Stimulated activated CD4-positive, alpha-beta T cell treated with anti-CD3 and anti-CD28 coated beads, TNF-alpha, amount 100 ng/mL, for 1 hour (primary cell): ENCODE measurements around the gene ZNF334.

ENCODE experiments used
- DNase-seq, 3 donors: peaks; one replicate each; pipeline ENCODE4 v3.0.0-alpha.2; 2020; ENCODE audit warnings: low read depth in 3 of 3, low spot score in 1 of 3

The ZNF334 gene

DNA sequence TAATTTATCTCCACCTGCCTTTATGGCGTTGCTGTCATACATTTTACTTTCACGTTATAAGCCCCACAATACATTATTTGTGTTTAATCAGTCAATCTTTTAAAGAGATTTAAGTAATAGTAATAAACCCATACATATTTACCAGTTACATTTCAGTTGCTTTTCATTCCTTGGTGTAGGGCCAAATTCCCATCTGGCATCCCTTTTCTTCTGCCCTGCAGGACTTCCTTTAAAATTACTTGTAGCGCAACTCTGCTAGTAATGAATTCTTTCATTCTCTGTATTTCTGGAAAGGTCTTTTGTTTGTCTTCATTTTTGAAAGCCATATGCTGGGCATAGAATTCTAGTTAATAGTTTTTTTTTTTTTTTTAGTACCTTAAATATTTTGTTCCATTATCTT, 24.9 kb downstream of the ZNF334 start:
- DNase-seq, result no peak

DNA sequence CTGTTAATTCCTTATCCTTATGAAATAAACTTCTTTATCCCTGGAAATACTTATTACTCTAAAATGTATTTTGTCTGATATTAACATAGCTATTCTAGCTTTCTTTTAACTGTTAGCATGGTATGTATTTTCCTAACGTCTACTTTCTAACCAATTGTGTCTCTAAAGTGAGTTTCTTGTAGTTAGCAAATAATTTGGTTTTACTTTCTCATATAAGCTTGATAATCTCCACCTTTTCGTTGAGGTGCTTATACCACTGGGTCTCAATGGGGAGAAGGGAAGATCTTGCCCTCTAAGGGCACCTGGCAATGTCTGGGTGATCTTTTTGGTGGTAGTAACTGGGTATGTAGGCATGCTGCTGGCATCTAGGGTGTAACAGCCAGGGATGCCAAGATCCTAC, 25.7 kb downstream of the ZNF334 start:
- no peak for DNase-seq

DNA sequence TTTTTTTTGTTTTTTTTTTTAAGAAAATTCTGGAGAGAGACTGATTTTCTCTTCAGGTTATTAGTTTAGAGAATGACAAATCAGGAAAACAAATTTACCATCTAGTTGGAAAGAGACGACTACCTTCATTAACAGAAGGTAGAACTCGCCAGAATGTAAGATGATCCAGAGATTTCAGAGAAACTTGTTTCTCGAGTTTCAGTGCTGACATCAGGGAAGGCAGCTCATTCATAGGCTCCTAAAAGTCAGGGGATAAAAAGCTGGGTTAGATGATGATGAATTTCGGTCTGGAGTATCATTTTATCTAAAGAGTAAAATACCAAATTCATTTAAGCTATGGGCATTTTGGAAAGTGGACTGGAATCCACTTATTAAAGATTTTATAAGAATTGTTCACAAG, 27.9 kb downstream of the ZNF334 start:
- no peak for DNase-seq

DNA sequence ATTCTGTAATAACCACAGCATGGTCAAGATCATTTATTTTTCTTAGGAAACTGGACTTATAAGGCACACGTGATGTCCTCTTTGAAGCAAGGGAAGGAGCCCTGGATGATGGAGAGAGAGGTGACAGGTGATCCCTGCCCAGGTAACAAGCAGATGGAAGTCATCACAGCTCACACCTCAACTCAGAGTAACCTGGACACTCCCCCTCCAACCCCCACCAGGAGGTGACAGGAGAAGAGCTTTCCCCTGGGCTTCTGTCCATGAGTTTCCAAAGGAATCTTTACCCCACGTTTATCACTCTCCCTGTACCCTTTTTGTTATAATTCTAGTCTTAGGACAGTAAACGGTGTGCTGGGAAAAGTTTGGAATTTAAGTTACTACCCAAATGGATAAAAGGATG, 28.4 kb downstream of the ZNF334 start:
- no peak for DNase-seq

DNA sequence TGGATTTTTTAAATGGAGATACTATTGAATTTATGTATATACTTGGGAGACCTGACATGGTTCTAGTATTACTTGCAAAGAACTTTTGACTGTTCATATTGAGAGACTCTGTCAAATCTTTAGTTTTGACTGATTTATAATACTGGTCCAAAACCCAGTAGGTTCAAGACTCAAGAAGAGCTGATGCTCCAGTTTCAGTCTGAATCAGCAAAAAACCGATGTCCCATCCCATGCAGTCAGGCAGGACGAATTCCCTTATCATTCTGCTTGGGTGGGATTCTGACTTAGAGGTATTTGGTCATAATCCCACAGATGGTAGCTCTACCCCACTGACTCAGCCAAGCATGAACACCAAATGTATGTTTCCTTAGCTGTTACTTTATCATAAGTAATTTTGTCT, 29.5 kb downstream of the ZNF334 start:
- DNase-seq, result no peak

DNA sequence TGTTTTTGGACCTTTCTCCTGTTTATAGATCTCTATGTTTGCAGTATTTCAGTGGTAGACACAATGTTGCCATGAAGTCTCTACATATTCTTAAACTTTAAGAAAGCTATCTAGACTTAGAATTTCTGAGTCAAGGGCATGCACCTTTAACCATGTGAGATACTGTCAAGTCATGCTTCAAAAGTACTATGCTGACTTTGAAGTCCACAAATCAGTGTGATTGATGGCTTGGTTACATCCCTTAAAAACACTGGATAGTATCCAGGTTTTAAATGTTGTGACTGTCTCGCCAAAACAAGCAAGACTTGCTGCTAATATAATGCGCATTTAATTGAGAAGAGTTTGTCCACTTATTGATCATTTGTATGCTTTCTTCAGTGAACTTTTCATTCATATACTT, 30.5 kb downstream of the ZNF334 start:
- no peak for DNase-seq

DNA sequence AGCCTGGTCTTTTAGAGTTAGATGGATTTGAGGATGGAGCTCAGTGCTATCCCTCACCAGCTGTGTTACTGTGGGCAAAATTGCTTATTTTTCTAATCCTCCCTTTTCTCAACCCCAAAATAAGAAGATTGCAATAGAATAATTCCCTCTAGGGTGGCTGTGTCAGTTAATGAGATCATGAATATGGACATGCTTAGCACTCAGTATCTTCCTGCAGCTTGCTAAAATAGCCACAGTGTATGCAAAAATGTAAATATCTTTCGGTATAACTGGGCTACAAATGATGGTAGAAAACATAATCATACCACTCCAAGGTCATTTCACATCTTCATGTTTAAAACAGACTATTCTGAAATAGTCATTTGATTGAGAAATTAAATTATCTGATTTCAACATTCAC, 35.7 kb downstream of the ZNF334 start:
- no peak for DNase-seq

DNA sequence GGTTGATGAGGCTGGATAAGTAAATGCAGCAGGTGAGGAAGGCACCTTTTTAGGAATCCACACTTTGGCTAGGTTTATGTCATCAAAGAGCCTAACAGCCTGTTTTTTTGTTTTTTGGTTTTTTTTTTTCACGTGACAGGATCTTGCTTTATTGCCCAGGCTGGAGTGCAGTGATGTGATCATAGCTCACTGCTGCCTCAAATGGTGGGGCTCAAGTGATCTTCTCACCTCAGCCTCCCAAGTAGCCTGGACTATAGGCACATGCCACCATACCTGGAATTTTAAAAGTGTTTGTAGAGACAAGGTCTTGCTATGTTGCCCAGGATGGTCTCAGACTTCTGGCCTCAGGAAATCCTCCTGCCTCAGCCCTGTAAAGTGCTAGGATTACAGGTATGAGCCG, 36.1 kb downstream of the ZNF334 start:
- DNase-seq, result no peak

DNA sequence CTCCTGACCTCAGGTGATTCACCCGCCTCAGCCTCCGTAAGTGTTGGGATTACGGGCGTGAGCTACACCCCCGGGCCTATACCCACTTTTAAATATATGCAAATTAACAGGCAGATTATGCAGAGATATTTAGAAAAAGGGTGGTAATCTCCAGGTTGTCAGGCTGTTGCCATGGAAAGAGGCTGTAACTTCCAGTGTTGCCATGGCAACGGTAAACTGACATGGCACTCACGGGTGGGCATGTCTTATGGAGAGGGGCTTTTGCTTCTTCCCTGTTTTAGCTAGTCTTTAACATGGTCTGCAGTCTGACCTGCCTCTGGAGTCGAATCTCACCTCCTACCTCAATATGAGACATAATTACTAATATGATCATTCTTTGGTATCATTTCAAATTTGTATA, 44.9 kb downstream of the ZNF334 start:
- no peak for DNase-seq

DNA sequence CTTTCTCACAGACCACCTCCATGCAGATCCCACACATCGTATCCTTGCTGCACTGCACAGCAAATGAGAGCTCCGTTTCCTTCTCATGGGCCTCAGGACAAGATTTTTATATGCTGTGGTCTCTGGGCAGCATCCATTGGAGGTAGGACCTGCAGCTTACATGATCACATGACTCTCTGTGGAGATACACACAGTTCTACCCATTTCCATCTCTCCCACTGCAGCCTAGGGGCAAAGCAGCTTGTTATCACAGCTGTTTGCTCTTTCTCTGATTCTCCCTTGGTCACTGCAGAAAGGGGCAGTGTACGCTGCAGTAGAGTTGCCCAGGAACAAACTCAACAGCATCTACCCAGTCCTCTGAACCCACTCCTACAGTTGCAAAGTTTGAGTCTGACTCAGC, 48.9 kb downstream of the ZNF334 start:
- DNase-seq, result no peak

DNA sequence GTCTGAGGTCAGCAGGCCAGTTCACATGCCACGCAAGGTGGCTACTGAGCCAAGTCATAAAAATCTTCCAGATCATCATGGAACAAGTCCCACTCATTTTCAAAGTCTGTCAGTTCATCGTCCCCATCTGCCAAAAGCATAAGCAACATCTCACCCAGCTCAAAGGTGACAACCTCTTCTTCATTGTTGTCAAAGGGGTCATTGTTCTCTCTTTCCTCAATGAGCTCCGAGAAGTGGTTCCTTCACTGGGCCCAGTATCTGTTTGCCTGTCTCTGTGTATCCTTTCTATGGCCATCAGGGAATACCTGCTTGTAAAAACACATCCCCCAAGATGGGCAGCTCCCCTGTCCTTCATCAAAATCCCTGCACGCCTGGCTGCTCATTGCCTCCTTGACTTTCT, 49.5 kb downstream of the ZNF334 start:
- no peak for DNase-seq

DNA sequence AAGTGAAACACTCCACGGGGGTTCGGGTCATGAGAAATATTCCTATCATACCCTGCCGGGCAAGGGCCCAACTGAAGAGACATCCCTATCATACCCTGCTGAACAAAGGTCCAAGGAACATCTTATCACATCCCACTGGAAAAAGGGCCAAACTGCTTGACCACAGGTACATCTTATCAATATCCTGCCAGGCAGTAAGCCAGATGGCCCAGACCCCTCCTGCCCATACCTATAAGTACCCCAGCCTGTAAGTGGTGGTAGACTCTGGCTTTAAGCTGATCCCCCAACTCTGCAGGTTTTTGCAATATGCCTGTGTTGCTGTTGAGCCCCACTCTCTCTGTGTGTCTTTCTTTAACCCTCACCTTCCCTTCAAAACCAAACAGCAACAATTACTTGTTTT, 51.6 kb downstream of the ZNF334 start:
- DNase-seq, result no peak

DNA sequence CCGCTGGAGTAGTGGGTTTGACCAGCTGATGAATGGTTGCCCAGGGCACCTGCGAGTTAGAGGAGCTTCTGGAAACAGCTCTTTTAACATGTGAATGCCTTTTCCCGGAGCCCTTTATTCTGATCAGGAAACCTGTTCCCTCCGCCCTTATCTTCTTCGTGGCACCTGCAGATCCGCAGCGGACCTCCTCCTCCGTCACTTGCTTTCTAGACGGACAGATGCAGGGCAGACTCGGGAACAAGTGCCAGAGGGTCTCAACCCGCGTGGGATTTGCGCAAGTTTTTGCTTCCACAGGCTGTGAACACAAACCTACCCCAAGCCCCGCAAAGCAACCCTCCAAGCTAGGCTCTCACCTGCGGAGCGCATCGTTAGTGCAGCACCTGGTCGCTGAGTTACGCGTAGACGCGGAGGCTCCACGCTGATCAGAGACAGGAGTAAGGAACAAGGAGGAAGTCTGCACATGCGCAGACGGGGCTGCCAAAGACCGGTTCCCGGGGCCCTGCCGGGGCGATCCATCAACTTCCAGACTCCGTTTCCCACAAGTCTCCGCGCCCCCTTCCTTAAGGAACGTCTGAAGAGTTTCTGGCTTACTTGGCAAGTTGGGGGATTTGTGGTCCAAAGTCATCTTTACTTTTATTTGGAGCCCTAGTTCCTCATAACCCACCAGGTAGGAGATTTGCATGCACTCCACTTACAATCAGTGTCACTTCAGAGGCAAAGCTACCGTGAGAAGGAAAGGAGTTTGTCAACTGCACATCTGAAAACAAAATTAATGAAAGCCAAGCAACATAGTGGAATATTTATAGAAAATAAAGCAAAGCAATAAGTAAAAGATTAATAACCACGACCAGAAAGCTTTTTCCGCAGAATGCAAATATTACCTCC, 54.3 kb downstream of the ZNF334 start:
- DNase-seq, result no peak

DNA sequence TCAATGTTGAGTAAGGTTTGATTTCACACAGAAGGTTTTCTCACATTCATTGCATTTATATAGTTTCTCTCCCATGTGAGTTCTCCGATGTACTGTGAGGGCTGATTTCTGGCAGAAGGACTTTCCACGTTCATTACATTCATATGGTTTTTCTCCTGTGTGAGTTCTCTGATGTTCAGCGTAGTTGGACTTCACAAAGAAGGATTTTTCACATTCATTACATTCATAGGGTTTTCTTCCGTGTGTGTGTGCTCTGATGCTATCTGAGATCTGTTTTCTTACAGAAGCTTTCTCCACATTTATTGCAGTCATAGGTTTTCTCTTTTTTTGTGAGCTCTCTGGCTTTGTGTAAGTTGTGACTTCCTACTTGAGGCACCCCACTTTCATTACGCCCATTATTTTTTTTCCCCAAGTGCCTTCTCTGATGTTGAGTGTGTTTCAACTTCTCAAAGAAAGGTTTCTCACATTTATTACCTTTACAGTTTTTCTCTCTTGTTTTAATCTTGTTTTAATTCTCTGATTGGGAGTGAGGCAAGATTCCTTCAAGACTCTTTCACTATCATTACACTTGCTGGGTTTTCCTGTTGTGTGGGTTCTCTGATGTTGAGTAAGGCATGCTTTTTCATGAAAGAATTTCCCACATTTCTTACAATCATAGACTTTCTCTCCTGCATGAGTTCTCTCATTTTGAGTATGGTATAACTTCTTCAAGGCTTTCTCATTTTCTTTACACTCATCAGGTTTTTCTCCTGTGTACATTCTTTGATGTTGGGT, 56.9 kb downstream of the ZNF334 start:
- DNase-seq, result no peak

DNA sequence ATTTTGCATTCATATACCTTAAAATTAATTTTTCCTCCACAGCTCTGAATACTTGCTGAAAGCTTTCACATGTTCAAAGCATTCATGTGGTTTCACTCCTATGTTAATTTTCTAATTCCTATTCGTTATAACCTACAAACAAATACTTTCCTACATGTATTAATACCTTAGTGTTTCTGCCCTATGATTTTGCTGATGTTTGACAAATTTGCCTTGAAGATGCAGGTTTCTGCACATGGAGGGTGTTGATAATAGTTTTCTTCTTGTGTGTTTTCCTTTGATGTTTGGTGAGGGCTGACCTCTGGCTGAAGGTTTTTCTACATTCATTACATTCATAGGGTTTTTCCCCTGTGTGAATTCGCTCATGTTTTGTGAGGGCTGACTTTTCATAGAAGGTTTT, 57.6 kb downstream of the ZNF334 start:
- DNase-seq, result no peak
